H9 (cell line): ENCODE measurements around the gene FARP2. TPM values are rescaled to one million over a fixed set of nuclear protein-coding genes. Genes with fewer than 3 reads are reported as not detected.
"Not testable (repeated sequence)": the region's sequence is repeated elsewhere in the genome, so short reads cannot be mapped to it uniquely, and the experiment has no call there.

Experiments
- DNase-seq: peaks from one replicate; pipeline ENCODE4 v3.0.0-alpha.2; 2017
- H2AFZ ChIP-seq: one replicate; pipeline ENCODE4 v1.6.1; 2013; ENCODE audit warnings: mild to moderate bottlenecking, low read length, control low read depth, moderate library complexity
- H2AK5ac ChIP-seq: 2 replicates; pipeline ENCODE4 v1.6.1; 2013; ENCODE audit warnings: low read length, control low read depth, mixed read lengths; ENCODE audit not compliant: insufficient read length
- H2BK120ac ChIP-seq: one replicate; pipeline ENCODE4 v1.6.1; 2013; ENCODE audit warnings: low read depth, mild to moderate bottlenecking, low read length, control low read depth, inconsistent platforms; ENCODE audit not compliant: poor library complexity, severe bottlenecking
- H2BK12ac ChIP-seq: 2 replicates; pipeline ENCODE4 v1.6.1; 2013; ENCODE audit warnings: low read length, control low read depth, mixed read lengths, low read depth; ENCODE audit not compliant: insufficient read length
- H2BK15ac ChIP-seq: 2 replicates; pipeline ENCODE4 v1.6.1; 2013; ENCODE audit warnings: low read depth, low read length, control low read depth
- H2BK20ac ChIP-seq: one replicate; pipeline ENCODE4 v1.6.1; 2013; ENCODE audit warnings: low read depth, mild to moderate bottlenecking, low read length, control low read depth, inconsistent platforms; ENCODE audit not compliant: poor library complexity, severe bottlenecking
- H2BK5ac ChIP-seq: 2 replicates; pipeline ENCODE4 v1.6.1; 2013; ENCODE audit warnings: low read length, control low read depth, mixed read lengths; ENCODE audit not compliant: insufficient read length
- H3K14ac ChIP-seq: 2 replicates; pipeline ENCODE4 v1.6.1; 2013; ENCODE audit warnings: low read length, control low read depth; ENCODE audit not compliant: insufficient read depth
- H3K18ac ChIP-seq: 2 replicates; pipeline ENCODE4 v1.6.1; 2013; ENCODE audit warnings: low read depth, mild to moderate bottlenecking, mixed read lengths, low read length, control low read depth; ENCODE audit not compliant: insufficient read length
- H3K23ac ChIP-seq: 2 replicates; pipeline ENCODE4 v1.6.1; 2013; ENCODE audit warnings: low read length, control low read depth, mixed read lengths, low read depth; ENCODE audit not compliant: insufficient read length
- H3K23me2 ChIP-seq: 2 replicates; pipeline ENCODE4 v1.6.1; 2013; ENCODE audit warnings: low read depth, mild to moderate bottlenecking, mixed read lengths, low read length, control low read depth; ENCODE audit not compliant: insufficient read length, poor library complexity, severe bottlenecking
- H3K27ac ChIP-seq: 2 replicates; pipeline ENCODE4 v1.5.1; 2013; ENCODE audit warnings: low read length, control low read depth, mixed read lengths, low read depth; ENCODE audit not compliant: insufficient read length
- H3K27me3 ChIP-seq: 2 replicates; pipeline ENCODE4 v1.6.1; 2013; ENCODE audit warnings: low read length, control low read depth, inconsistent platforms; ENCODE audit not compliant: insufficient read depth
- H3K4ac ChIP-seq: 2 replicates; pipeline ENCODE4 v1.6.1; 2013; ENCODE audit warnings: low read depth, mild to moderate bottlenecking, control low read depth, inconsistent platforms, low read length, moderate library complexity
- H3K4me1 ChIP-seq: 2 replicates; pipeline ENCODE4 v1.6.1; 2013; ENCODE audit warnings: low read length, control low read depth, inconsistent platforms; ENCODE audit not compliant: insufficient read depth
- H3K4me2 ChIP-seq: 2 replicates; pipeline ENCODE4 v1.6.1; 2013; ENCODE audit warnings: low read length, control low read depth, mixed read lengths; ENCODE audit not compliant: insufficient read length, insufficient read depth
- H3K56ac ChIP-seq: 2 replicates; pipeline ENCODE4 v1.6.1; 2013; ENCODE audit warnings: low read depth, mild to moderate bottlenecking, mixed read lengths, low read length, control low read depth; ENCODE audit not compliant: insufficient read length
- H3K79me1 ChIP-seq: 2 replicates; pipeline ENCODE4 v1.6.1; 2013; ENCODE audit warnings: low read depth, mild to moderate bottlenecking, moderate library complexity, low read length, control low read depth, inconsistent platforms; ENCODE audit not compliant: insufficient read depth, poor library complexity, severe bottlenecking
- H3K79me2 ChIP-seq: 2 replicates; pipeline ENCODE4 v1.6.1; 2013; ENCODE audit warnings: low read length, control low read depth, inconsistent platforms; ENCODE audit not compliant: insufficient read depth
- H3K9ac ChIP-seq: 2 replicates; pipeline ENCODE4 v1.6.1; 2013; ENCODE audit warnings: low read length, control low read depth, mixed read lengths; ENCODE audit not compliant: insufficient read length; ENCODE audit errors: extremely low read depth
- H3K9me3 ChIP-seq: one replicate; pipeline ENCODE4 v1.6.1; 2013; ENCODE audit warnings: low read depth, low read length, inconsistent platforms; ENCODE audit not compliant: control insufficient read depth
- H3T11ph ChIP-seq: one replicate; pipeline ENCODE4 v1.6.1; 2013; ENCODE audit warnings: mild to moderate bottlenecking, low read length, control low read depth, inconsistent platforms
- H4K20me1 ChIP-seq: one replicate; pipeline ENCODE4 v1.6.1; 2013; ENCODE audit not compliant: control insufficient read depth, insufficient read length, insufficient read depth
- H4K5ac ChIP-seq: 2 replicates; pipeline ENCODE4 v1.6.1; 2013; ENCODE audit warnings: low read depth, mild to moderate bottlenecking, mixed read lengths, low read length, control low read depth; ENCODE audit not compliant: insufficient read length
- H4K8ac ChIP-seq: replicated peaks from 2 replicates; pipeline ENCODE4 v1.6.1; 2013; ENCODE audit warnings: low read length, control low read depth, mixed read lengths, low read depth; ENCODE audit not compliant: insufficient read length
- H4K91ac ChIP-seq: 2 replicates; pipeline ENCODE4 v1.6.1; 2013; ENCODE audit warnings: low read depth, mild to moderate bottlenecking, moderate library complexity, mixed read lengths, low read length, control low read depth; ENCODE audit not compliant: insufficient read length
- H3K27ac Mint-ChIP-seq, 3 experiments: 2 replicates in 2 of 3; 3 replicates in 1 of 3; pipeline ENCODE4 v1.8.0; 2020 to 2021; ENCODE audit warnings: mixed read lengths in 3 of 3, mild to moderate bottlenecking in 1 of 3, moderate library complexity in 1 of 3
- H3K27me3 Mint-ChIP-seq: 2 replicates; pipeline ENCODE4 v1.8.0; 2021; ENCODE audit warnings: low read depth, mild to moderate bottlenecking, moderate library complexity, mixed read lengths
- H3K36me3 Mint-ChIP-seq, 3 experiments: 2 replicates in 2 of 3; 3 replicates in 1 of 3; pipeline ENCODE4 v1.8.0; 2020 to 2021; ENCODE audit warnings: low read depth in 3 of 3, mixed read lengths in 3 of 3; ENCODE audit not compliant: insufficient read depth in 1 of 3
- H3K4me1 Mint-ChIP-seq, 2 experiments: 2 replicates each; pipeline ENCODE4 v1.8.0; 2020; ENCODE audit warnings: mixed read lengths in 2 of 2
- H3K4me3 Mint-ChIP-seq, 2 experiments: 2 replicates in 1 of 2; 3 replicates in 1 of 2; pipeline ENCODE4 v1.8.0; 2020 to 2021; ENCODE audit warnings: mild to moderate bottlenecking in 2 of 2, mixed read lengths in 2 of 2, moderate library complexity in 1 of 2
- H3K9me3 Mint-ChIP-seq, 2 experiments: 2 replicates in 1 of 2; 3 replicates in 1 of 2; pipeline ENCODE4 v1.8.0; 2020; ENCODE audit warnings: mild to moderate bottlenecking in 2 of 2, mixed read lengths in 2 of 2, moderate library complexity in 1 of 2
- WGBS: extraction: QIAGEN DNeasy Blood & Tissue Kit; methylation state at CpG from one replicate; pipeline ENCODE4 v1.1.7; 2013; ENCODE audit warnings: missing lambda C conversion rate, low lambda C conversion rate, mixed read lengths; ENCODE audit not compliant: insufficient read length; ENCODE audit errors: extremely low coverage; 5-methylcytosine and 5-hydroxymethylcytosine counted together
- total RNA-seq: library from RNA; stranded (reverse); gene quantifications from 2 replicates; pipeline ENCODE4 v1.2.1, GENCODE V29; 2021
- TF ChIP-seq, protein P1 (sequence below): fragments of 200-600 bp; sonication (generic); conservative IDR thresholded peaks from 3 replicates; pipeline ENCODE4 v1.8.0; 2021; ENCODE audit warnings: antibody characterized with exemption, mild to moderate bottlenecking

The FARP2 gene
- total RNA-seq, 1 experiment from 2014 or later = 33.9 TPM

- H3K4me3 Mint-ChIP-seq = no peak overlapping the region
- no peak overlapping the region for H3K27ac ChIP-seq
Observed at GRCh38 chr2:241505781-241506201, 149.7 kb downstream of the FARP2 start.

GRCh38 chr2:241506317-241506716, 150.2 kb downstream of the FARP2 start:
- H4K5ac ChIP-seq, H2BK5ac ChIP-seq, H3K27me3 ChIP-seq, H3K4me1 ChIP-seq, H3T11ph ChIP-seq, H2BK120ac ChIP-seq, H2AK5ac ChIP-seq, H2BK15ac ChIP-seq, H3K18ac ChIP-seq, H4K20me1 ChIP-seq, H3K23ac ChIP-seq, H3K4me2 ChIP-seq, H4K91ac ChIP-seq, H4K8ac ChIP-seq, H3K9me3 ChIP-seq, H3K14ac ChIP-seq, DNase-seq, H3K56ac ChIP-seq, H3K4ac ChIP-seq, H3K27ac Mint-ChIP-seq, H2BK12ac ChIP-seq, H3K27ac ChIP-seq, H2BK20ac ChIP-seq, H2AFZ ChIP-seq, H3K9ac ChIP-seq, H3K9me3 Mint-ChIP-seq: not testable (repeated sequence)
- Histone ChIP-seq H3K79me1 (peaks cover 13% of the 10 kb centered on the region), H3K23me2 (peaks cover 17% of the 10 kb centered on the region), H3K79me2 (peaks cover 16% of the 10 kb centered on the region; the same call in 1 of the 2 replicates)
- Mint-ChIP-seq H3K27me3 (peaks cover 14% of the 10 kb centered on the region), H3K4me1 (peaks cover 15 to 28% of the 10 kb centered on the region in 2 experiments), H3K4me3 (peak overlapping the region; percentile 87 to 95; a peak in 3 of 5 replicates), H3K36me3 (peaks cover 3 to 21% (median 13%) of the 10 kb centered on the region in 3 experiments)
- WGBS = no CpG with 5 or more reads among the region's 11 CpGs

More at GRCh38 chr2:241505781-241506201, 149.7 kb downstream of the FARP2 start:
- no peak overlapping the region for H3K14ac ChIP-seq
- no peak overlapping the region for H3K23ac ChIP-seq
- no peak overlapping the region for H2BK5ac ChIP-seq
- no peak overlapping the region for H2BK120ac ChIP-seq
- H3K23me2 ChIP-seq = peaks cover 17% of the 10 kb centered on the region
- H3K4me2 ChIP-seq = no peak overlapping the region
- H2AK5ac ChIP-seq = no peak overlapping the region
- no CpG with 5 or more reads among the region's 7 CpGs for WGBS
- H3K4ac ChIP-seq = no peak overlapping the region
- Mint-ChIP-seq H3K36me3 (peaks cover 5 to 24% (median 12%) of the 10 kb centered on the region in 3 experiments), H3K4me1 (peaks cover 15 to 28% of the 10 kb centered on the region in 2 experiments), H3K27me3 (peaks cover 14% of the 10 kb centered on the region), H3K27ac (no peak overlapping the region), H3K9me3 (no peaks in the 10 kb centered on the region)
- no peak overlapping the region for H3K56ac ChIP-seq
- no peak overlapping the region for H4K5ac ChIP-seq
- no peak overlapping the region for H4K8ac ChIP-seq
- no peak overlapping the region for H2BK15ac ChIP-seq
- H3K79me1 ChIP-seq = peaks cover 13% of the 10 kb centered on the region
- peaks cover 2% of the 10 kb centered on the region; the same call in 1 of the 2 replicates for H3K4me1 ChIP-seq
- H2BK20ac ChIP-seq = no peak overlapping the region
- no peak overlapping the region for H3K18ac ChIP-seq
- TF ChIP-seq, protein P1, sequence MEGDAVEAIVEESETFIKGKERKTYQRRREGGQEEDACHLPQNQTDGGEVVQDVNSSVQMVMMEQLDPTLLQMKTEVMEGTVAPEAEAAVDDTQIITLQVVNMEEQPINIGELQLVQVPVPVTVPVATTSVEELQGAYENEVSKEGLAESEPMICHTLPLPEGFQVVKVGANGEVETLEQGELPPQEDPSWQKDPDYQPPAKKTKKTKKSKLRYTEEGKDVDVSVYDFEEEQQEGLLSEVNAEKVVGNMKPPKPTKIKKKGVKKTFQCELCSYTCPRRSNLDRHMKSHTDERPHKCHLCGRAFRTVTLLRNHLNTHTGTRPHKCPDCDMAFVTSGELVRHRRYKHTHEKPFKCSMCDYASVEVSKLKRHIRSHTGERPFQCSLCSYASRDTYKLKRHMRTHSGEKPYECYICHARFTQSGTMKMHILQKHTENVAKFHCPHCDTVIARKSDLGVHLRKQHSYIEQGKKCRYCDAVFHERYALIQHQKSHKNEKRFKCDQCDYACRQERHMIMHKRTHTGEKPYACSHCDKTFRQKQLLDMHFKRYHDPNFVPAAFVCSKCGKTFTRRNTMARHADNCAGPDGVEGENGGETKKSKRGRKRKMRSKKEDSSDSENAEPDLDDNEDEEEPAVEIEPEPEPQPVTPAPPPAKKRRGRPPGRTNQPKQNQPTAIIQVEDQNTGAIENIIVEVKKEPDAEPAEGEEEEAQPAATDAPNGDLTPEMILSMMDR = no peak
- H3T11ph ChIP-seq = no peak overlapping the region
- no peak overlapping the region for H4K91ac ChIP-seq
- H3K79me2 ChIP-seq = peaks cover 16% of the 10 kb centered on the region; the same call in 1 of the 2 replicates
- DNase-seq = no peak
- H3K9me3 ChIP-seq = no peaks in the 10 kb centered on the region
- no peaks in the 10 kb centered on the region for H3K27me3 ChIP-seq
- H2AFZ ChIP-seq = no peak overlapping the region
- H3K9ac ChIP-seq = no peak overlapping the region
- no peaks in the 10 kb centered on the region for H4K20me1 ChIP-seq
- H2BK12ac ChIP-seq = no peak overlapping the region
